GM12872 (cell line): ENCODE data around the gene OR56A1.

ENCODE experiments used
- TF ChIP-seq, protein P1 (sequence below): IDR thresholded peaks from 3 replicates; pipeline ENCODE4 v1.5.1; 2011; ENCODE audit warnings: low read depth, mild to moderate bottlenecking, low read length, moderate library complexity; ENCODE audit not compliant: insufficient read depth

Gene OR56A1

DNA sequence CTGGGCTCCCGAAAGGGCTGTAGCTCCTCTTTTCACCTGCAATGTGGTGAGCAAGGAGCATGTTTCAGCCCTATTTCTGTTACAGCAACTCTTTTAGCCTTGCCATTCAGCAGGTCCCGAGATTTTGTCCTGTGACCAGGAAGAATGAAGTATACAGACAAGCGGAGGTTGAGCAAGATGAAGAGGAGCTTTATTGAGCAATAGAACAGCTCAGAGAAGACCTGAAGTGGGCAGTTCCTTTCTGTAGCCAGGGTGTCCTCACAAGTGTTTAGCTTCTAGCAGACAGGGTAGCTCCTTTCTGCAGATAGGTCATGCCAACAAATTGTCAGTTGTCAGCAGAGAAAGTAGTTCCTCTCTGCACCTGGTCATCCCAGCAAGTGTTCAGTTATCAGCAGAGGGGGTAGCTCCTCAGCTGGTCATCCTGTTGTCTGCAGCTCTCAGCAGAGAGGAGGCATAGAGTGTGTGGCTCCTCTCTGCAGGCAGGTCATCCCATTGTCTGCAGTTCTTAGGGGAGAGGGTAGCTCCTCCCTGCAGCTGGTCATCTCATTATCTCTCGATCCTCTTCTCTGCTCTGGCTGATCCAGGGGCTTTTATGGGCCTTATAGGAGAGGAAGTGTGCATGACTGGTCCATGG is 18.4 kb downstream of the OR56A1 start:
- TF ChIP-seq, protein P1, sequence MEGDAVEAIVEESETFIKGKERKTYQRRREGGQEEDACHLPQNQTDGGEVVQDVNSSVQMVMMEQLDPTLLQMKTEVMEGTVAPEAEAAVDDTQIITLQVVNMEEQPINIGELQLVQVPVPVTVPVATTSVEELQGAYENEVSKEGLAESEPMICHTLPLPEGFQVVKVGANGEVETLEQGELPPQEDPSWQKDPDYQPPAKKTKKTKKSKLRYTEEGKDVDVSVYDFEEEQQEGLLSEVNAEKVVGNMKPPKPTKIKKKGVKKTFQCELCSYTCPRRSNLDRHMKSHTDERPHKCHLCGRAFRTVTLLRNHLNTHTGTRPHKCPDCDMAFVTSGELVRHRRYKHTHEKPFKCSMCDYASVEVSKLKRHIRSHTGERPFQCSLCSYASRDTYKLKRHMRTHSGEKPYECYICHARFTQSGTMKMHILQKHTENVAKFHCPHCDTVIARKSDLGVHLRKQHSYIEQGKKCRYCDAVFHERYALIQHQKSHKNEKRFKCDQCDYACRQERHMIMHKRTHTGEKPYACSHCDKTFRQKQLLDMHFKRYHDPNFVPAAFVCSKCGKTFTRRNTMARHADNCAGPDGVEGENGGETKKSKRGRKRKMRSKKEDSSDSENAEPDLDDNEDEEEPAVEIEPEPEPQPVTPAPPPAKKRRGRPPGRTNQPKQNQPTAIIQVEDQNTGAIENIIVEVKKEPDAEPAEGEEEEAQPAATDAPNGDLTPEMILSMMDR = no peak

DNA sequence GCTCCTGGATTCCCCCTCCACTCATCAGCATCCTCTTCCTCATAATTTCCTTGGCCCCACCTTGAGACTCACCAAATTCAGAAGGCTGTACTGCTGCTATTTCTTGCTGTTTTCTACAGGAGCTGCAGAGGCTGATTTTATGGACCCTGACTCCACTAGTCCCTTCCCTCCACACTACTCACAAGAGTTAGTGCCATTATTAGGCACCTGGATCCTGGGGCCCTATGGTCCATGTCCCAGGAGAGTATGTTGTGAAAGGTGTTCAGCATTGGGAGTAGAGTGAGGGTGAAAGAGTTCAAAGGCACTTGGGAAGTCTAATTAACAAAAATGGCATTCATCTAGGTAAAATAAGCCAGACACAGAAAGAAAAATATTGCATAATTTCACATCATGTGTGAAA is 23.7 kb downstream of the OR56A1 start, which contains the start of gene OR56A4:
Gene OR56A4 (minus strand): TSS at position 101 of the 400 bp plus-strand sequence. CDS start 3,954 bp downstream, outside the sequence.
- TF ChIP-seq, protein P1 = no peak

DNA sequence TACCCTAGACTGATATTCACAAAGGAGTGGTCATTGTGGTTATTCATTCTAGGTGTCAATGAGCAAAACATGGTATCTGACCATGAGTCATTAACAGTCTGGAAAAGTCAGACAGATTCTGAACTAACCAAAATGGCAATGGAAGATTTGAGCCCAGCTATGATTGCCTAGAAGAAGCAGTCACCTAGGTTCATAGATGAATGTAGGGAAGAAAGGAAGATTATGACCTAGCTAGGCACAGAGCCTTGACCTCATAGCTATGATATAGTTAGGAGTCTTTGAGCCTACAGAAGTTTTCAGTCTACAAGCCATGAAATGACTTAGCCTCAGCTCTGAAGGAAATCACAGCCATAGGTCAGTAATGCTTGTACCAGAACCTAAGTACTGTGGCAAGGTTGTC is 24.2 kb downstream of the OR56A1 start:
- TF ChIP-seq, protein P1 = no peak

DNA sequence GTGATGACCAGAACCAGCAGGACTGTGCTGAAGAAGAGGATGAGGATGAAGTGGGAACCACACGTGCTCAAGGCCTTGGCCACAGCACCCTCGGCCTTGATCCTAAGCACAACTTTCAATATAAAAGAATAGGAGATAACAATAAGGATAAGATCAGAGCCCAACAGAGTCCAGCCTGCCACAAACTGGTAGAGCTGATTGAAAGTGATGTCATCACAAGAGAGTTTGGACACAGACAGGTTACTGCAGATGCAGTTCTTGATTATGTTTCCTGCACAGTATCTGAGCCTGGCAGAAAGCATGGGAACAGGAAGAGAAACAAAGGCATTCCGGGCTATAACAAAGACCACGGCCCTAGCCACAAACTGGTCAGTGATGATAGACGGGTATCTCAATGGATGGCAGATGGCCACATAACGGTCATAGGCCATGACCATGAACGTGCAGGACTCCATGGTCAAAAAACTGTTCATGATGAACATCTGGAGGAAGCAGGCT is 28.3 kb downstream of the OR56A1 start:
- TF ChIP-seq, protein P1 = no peak

DNA sequence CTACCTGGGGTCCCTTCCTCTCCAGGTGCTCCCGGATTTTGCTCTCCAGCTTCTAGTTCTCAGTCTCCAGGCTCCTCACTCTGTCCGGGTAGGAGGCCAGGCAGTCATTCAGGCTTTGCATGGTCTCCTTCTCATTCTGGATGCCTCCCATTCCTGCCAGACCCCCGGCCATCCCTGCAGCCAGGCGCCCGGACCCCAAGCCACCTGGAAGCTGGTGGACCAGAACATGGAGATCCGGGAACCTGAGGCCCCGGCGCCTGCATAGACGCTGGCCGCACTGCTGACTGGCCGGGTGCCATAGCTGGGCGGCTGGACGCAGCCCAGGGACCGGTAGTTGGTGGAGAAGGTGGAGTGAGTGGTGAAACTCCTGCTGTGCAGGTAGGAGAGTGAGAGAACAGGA is 35.8 kb downstream of the OR56A1 start:
- TF ChIP-seq, protein P1 = no peak

DNA sequence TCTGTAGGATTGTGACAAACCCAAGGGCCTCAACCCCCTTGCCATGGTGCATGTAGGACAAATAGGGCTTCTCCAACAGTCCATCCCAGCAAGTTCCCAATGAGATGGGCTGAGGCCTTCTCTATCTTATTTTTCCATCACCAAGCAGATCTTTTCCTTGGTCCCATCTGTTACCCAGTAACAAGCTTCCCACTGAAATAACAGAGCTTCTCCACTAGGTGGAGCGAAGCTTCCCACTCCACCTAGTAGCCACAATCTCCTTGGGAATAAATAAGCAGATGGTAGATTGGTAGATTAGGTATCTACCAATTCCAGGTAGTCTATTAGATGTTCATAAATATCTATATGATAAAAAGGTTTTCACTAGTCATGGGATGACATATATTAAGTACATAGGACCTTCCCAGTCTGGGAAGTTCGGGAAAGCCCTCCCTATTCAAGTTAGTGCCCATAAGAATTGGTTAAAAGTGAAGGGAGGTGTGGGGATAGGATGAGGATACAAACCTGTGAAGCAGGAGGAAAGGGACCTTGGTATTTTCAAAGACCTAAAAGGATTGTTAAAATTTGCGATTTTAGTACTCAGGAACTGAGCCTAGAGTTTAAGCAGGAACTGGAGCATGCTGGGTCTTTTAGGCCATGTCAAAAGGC is 37.8 kb downstream of the OR56A1 start:
- TF ChIP-seq, protein P1 = peak; percentile 65; the same call in 2 of the 3 replicates

DNA sequence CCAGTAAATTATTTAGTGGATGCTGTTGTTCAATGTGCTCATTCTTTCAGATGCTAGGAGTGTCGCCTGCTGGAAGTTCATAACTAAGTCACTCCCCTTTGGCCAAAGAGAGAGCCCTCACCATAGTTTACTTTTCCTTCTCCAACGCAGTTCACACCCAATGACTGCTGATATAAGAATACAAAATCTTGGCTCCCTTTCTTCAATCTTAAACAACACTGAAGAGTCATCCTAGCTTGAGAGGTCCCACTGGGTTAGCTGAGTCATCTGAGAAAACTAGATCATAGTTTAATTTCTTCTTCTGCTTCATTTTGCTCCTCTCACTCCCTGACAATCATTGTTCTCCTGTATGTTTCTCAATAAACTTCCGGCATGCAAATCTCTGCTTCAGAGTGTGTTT is 38.4 kb downstream of the OR56A1 start:
- TF ChIP-seq, protein P1 = no peak
